BJ (cell line): Measurements from ENCODE around the gene DOK5. TPM values are rescaled to one million over a fixed set of nuclear protein-coding genes. Genes with fewer than 3 reads are reported as not detected.

Source experiments
- CTCF ChIA-PET: fragments of 350-600 bp; formaldehyde crosslinking; extraction: SDS; loops from one replicate; lab custom pipeline; 2021; ENCODE audit warnings: antibody characterized with exemption, inconsistent platforms; lab: Yijun Ruan, JAX
- POLR2A ChIA-PET: fragments of 300-600 bp; sonication (Branson Sonifier 250); formaldehyde crosslinking; extraction: SDS; loops from one replicate; lab custom pipeline; 2021; ENCODE audit warnings: antibody characterized with exemption; lab: Charles Lee
- DNase-seq: peaks from one replicate; pipeline ENCODE4 v3.0.0-alpha.2; 2011; ENCODE audit warnings: low read depth
- H3K27me3 ChIP-seq: 2 replicates; pipeline ENCODE4 v1.6.0; 2011; ENCODE audit warnings: low read length; ENCODE audit not compliant: control insufficient read depth, insufficient read depth
- H3K36me3 ChIP-seq: 2 replicates; pipeline ENCODE4 v1.5.1; 2011; ENCODE audit warnings: low read length; ENCODE audit not compliant: control insufficient read depth, insufficient read depth
- H3K4me3 ChIP-seq: 2 replicates; pipeline ENCODE4 v1.5.1; 2011; ENCODE audit warnings: low read depth, mild to moderate bottlenecking, control low read depth, low read length
- polyA minus RNA-seq: library from RNA; depleted of rRNA, polyadenylated mRNA; stranded (reverse); fragments of >200 nt; gene quantifications from 2 replicates; pipeline ENCODE4 v1.2.3, GENCODE V29; 2011; rRNA and poly(A)+ RNA removed
- polyA plus RNA-seq: library from polyadenylated mRNA; depleted of rRNA; stranded (reverse); fragments of >200 nt; gene quantifications from 2 replicates; pipeline ENCODE4 v1.2.3, GENCODE V29; 2011; rRNA removed
- TF ChIP-seq, protein P1 (sequence below): IDR thresholded peaks from 2 replicates; pipeline ENCODE4 v1.5.1; 2011; ENCODE audit warnings: low read depth, mild to moderate bottlenecking, control low read depth, inconsistent platforms, low read length, moderate library complexity; ENCODE audit not compliant: insufficient read depth

The DOK5 gene
- 0.26 and 0.33 TPM in 2 replicates for polyA plus RNA-seq
- 0.31 and 0.43 TPM in 2 replicates for polyA minus RNA-seq

DNA sequence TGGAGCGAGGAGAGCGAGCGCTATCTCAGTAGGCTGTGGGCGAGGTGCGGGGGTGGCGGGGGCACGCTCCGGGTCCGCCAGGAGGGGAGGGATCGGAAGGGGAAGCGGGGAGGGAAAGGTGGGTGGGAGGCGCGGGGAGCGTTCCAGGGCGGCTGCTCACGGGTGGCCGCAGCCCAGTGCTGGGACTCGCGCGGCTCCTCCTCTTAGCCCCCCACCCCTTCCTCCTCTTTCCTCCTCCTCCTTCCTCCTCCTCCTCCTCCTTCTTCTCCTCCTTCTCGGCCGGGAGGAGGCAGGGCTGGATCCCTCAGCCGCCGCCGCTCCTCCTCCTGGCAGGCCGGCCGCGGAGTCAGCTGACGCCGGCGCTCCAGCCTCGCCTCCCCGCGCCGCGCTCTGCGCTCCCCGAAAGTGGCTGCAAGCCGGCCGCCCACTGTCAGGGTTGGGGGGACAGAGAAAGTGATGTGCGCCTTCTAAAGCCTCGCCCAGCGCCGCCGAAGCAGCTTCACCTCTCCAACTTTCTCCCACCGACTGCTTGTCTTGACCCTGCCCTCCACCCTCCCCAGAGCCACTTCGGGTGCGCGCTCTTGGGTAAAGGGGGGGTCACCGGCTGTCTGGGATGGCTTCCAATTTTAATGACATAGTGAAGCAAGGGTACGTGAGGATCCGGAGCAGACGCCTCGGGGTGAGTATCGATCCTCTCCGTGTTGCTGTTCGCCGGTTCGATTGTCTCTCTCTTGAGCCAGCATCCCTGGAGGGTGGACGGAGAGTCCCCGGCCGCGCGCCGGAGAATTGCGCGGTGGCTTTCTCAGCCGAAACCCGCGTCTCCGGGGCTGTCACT, at the start of gene DOK5:
TSS of gene DOK5 (plus strand) at position 260 of the 835 bp plus-strand sequence. CDS start at position 614, 354 bp downstream.
- Histone ChIP-seq H3K36me3 (no peaks in the 10 kb centered on the region), H3K27me3 (peaks cover 10% of the 10 kb centered on the region), H3K4me3 (peak within 1 kb of the TSS; percentile 36)
- TF ChIP-seq, protein P1, sequence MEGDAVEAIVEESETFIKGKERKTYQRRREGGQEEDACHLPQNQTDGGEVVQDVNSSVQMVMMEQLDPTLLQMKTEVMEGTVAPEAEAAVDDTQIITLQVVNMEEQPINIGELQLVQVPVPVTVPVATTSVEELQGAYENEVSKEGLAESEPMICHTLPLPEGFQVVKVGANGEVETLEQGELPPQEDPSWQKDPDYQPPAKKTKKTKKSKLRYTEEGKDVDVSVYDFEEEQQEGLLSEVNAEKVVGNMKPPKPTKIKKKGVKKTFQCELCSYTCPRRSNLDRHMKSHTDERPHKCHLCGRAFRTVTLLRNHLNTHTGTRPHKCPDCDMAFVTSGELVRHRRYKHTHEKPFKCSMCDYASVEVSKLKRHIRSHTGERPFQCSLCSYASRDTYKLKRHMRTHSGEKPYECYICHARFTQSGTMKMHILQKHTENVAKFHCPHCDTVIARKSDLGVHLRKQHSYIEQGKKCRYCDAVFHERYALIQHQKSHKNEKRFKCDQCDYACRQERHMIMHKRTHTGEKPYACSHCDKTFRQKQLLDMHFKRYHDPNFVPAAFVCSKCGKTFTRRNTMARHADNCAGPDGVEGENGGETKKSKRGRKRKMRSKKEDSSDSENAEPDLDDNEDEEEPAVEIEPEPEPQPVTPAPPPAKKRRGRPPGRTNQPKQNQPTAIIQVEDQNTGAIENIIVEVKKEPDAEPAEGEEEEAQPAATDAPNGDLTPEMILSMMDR = no peak
- no peak for DNase-seq
- CTCF ChIA-PET = no interaction called here
- POLR2A ChIA-PET = no interaction called here

DNA sequence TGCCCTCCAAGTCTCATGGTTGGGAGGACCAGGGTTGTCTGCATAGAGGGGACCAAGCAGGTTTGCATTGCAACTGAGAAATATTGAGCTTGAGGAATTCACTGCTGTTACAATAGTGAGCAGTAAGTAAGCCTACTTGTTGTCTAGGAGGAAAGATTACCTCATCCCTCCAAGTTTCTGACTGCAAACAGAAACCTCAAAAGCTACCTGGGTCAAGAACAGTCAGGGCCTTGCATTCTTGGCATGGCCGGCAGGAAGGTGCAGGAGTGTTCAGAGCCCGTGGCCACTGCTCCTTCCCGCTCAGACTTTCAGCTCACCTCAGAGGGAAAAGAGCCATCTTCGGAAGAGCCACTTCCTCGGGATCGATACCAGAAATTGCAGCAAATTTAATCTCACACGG, 46.0 kb upstream of the DOK5 start:
- DNase-seq = no peak
- TF ChIP-seq, protein P1 = no peak
- ChIA-PET CTCF (no interaction called here), POLR2A (no interaction called here)
- no peaks in the 10 kb centered on the region for H3K36me3 ChIP-seq
- H3K4me3 ChIP-seq = no peak overlapping the region
- H3K27me3 ChIP-seq = no peaks in the 10 kb centered on the region

DNA sequence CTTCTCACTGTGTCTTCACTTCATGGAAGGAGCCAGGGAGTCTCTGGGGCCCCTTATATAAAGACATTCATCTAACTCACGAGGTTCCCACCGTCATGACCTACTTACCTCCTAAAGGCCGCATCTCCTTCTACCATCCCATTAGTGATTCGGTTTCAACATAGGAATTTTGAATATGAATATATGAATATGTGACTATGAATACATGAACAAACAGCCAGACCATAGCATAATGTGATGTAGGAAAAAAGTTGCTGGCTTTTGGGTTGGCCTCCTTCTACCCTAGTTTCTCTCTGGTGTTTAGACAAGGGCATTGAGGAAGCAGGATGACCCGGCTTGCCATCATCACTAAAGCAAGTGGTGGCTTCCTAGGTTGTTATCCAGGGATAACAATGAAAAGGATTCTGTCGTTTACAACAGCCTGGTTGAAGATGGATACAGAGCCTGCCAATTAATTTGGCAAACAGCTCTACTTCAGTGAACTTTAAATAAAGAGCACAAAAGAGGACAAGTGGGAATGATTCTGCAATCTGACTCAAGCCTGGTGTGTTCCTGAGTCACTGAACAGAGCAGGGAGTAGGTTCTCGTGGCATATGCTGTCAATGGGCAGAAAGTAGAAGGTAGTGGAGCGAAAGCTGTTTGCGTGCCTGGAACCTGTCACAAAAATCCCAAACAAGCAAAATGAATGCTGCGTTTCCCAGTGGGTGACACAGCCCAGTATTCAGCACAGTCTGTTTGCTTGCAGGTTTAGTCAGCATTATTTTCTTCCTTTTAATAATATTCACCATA, 44.0 kb upstream of the DOK5 start:
- Histone ChIP-seq H3K27me3 (no peaks in the 10 kb centered on the region), H3K36me3 (no peaks in the 10 kb centered on the region), H3K4me3 (no peak overlapping the region)
- ChIA-PET POLR2A (no interaction called here), CTCF (no interaction called here)
- DNase-seq = no peak
- TF ChIP-seq, protein P1 = no peak

DNA sequence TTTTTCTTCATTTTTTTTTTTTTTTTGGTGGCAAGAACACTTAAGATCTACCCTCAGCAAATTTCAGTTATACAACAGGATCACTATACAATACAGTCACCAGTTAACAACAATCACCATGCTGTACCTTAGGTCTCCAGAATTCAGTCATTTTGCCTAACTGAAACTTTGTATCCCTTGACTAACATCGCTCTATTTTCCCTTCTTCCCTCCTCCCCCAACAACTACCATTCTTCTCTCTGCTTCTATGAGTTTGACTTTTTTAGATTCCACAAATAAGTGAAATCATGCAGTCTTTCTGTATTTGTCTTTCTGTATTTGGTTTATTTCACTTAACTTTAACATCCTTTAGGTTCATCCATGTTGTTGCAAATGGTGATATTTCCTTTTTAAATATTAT, 42.4 kb upstream of the DOK5 start:
- Histone ChIP-seq H3K4me3 (no peak overlapping the region), H3K36me3 (no peaks in the 10 kb centered on the region), H3K27me3 (no peaks in the 10 kb centered on the region)
- POLR2A ChIA-PET = no interaction called here
- no peak for DNase-seq
- CTCF ChIA-PET = no interaction called here
- TF ChIP-seq, protein P1 = no peak

DNA sequence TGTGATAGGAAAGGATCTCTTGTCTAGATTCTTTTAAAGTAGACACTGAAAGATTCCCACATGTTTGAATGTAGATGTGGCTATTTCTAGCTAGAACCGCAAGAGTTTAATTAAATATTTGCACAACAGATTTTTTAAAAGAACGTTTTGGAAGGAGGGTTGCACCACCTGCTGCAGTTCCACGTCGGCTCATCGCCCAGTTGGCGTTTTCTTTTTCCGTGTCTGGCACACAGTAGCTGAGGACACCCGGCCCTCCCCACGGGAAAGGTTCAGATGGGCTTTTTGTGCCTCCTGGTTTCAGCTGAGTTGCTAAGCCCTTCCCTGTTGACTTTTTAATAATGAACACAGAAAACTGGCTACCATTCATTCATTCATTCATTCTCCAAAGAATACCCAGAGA, 41.8 kb upstream of the DOK5 start:
- ChIA-PET CTCF (no interaction called here), POLR2A (no interaction called here)
- no peaks in the 10 kb centered on the region for H3K36me3 ChIP-seq
- no peaks in the 10 kb centered on the region for H3K27me3 ChIP-seq
- no peak overlapping the region for H3K4me3 ChIP-seq
- TF ChIP-seq, protein P1 = no peak
- DNase-seq = no peak
